Chondrocyte (in vitro differentiated cells): ENCODE measurements around the gene PTPRS. TPM values are rescaled to one million over a fixed set of nuclear protein-coding genes. Genes with fewer than 3 reads are reported as not detected.
"Not testable (repeated sequence)": the region's sequence is repeated elsewhere in the genome, so short reads cannot be mapped to it uniquely, and the experiment has no call there.

ENCODE experiments used
- DNase-seq: peaks from one replicate; pipeline ENCODE4 v3.0.0; 2021; ENCODE audit warnings: mixed read lengths, low spot score
- H3K27ac Mint-ChIP-seq: one replicate; pipeline ENCODE4 v1.8.0; 2021; ENCODE audit warnings: mild to moderate bottlenecking, moderate library complexity, mixed read lengths; ENCODE audit not compliant: unreplicated experiment
- H3K27me3 Mint-ChIP-seq: 2 replicates; pipeline ENCODE4 v1.8.0; 2021; ENCODE audit warnings: low read depth, mixed read lengths
- H3K36me3 Mint-ChIP-seq: 2 replicates; pipeline ENCODE4 v1.8.0; 2021; ENCODE audit warnings: low read depth, mixed read lengths
- H3K4me1 Mint-ChIP-seq: 2 replicates; pipeline ENCODE4 v1.8.0; 2021; ENCODE audit warnings: low read depth, mild to moderate bottlenecking, mixed read lengths
- H3K4me3 Mint-ChIP-seq: one replicate; pipeline ENCODE4 v1.8.0; 2021; ENCODE audit warnings: mild to moderate bottlenecking, moderate library complexity, mixed read lengths; ENCODE audit not compliant: unreplicated experiment
- H3K9me3 Mint-ChIP-seq: 2 replicates; pipeline ENCODE4 v1.8.0; 2021; ENCODE audit warnings: low read depth, mixed read lengths
- CTCF ChIP-seq: fragments of 200-600 bp; sonication (generic); IDR thresholded peaks from 2 replicates; pipeline ENCODE4 v1.5.0; 2021; ENCODE audit warnings: antibody characterized with exemption, mild to moderate bottlenecking, moderate library complexity
- total RNA-seq: library from RNA; stranded (reverse); gene quantifications from 3 replicates; pipeline ENCODE4 v1.2.1, GENCODE V29; 2021

PTPRS gene
- total RNA-seq, 1 donor from 2014 or later: 130 TPM

- Mint-ChIP-seq H3K4me1 (no peaks in the 10 kb centered on the region), H3K27me3 (no peaks in the 10 kb centered on the region), H3K4me3 (no peak overlapping the region), H3K9me3 (peaks cover 2% of the 10 kb centered on the region), H3K27ac (no peak overlapping the region), H3K36me3 (peaks cover 2% of the 10 kb centered on the region)
- DNase-seq: no peak
- TF ChIP-seq CTCF: no peak
Measured at GRCh38 chr19:5329141-5329540, 11.5 kb downstream of the PTPRS start.

GRCh38 chr19:5328407-5328806 lies 12.2 kb downstream of the PTPRS start:
- not testable (repeated sequence) for H3K4me1 Mint-ChIP-seq, H3K36me3 Mint-ChIP-seq, H3K27ac Mint-ChIP-seq, DNase-seq, H3K4me3 Mint-ChIP-seq, H3K27me3 Mint-ChIP-seq, H3K9me3 Mint-ChIP-seq

GRCh38 chr19:5326986-5327623 lies 13.5 kb downstream of the PTPRS start:
- peaks cover 2% of the 10 kb centered on the region for H3K9me3 Mint-ChIP-seq
- H3K36me3 Mint-ChIP-seq: peaks cover 4% of the 10 kb centered on the region
- no peak overlapping the region for H3K4me3 Mint-ChIP-seq
- no peaks in the 10 kb centered on the region for H3K4me1 Mint-ChIP-seq
- no peaks in the 10 kb centered on the region for H3K27me3 Mint-ChIP-seq
- no peak overlapping the region for H3K27ac Mint-ChIP-seq
- TF ChIP-seq CTCF: no peak
- DNase-seq: no peak

GRCh38 chr19:5326545-5326944 lies 14.1 kb downstream of the PTPRS start:
- H3K4me3 Mint-ChIP-seq: no peak overlapping the region
- no peaks in the 10 kb centered on the region for H3K4me1 Mint-ChIP-seq
- peaks cover 2% of the 10 kb centered on the region for H3K9me3 Mint-ChIP-seq
- no peak for DNase-seq
- no peaks in the 10 kb centered on the region for H3K27me3 Mint-ChIP-seq
- H3K27ac Mint-ChIP-seq: no peak overlapping the region
- no peak for TF ChIP-seq CTCF
- H3K36me3 Mint-ChIP-seq: peaks cover 4% of the 10 kb centered on the region

- no peaks in the 10 kb centered on the region for H3K27me3 Mint-ChIP-seq
- no peak for DNase-seq
- no peaks in the 10 kb centered on the region for H3K4me1 Mint-ChIP-seq
- no peak overlapping the region for H3K27ac Mint-ChIP-seq
- H3K36me3 Mint-ChIP-seq: peaks cover 4% of the 10 kb centered on the region
- H3K4me3 Mint-ChIP-seq: no peak overlapping the region
- TF ChIP-seq CTCF: no peak
- peaks cover 2% of the 10 kb centered on the region for H3K9me3 Mint-ChIP-seq
Measured at GRCh38 chr19:5324947-5325346, 15.7 kb downstream of the PTPRS start.

- TF ChIP-seq CTCF: no peak
- no peak overlapping the region for H3K27ac Mint-ChIP-seq
- peaks cover 2% of the 10 kb centered on the region for H3K9me3 Mint-ChIP-seq
- no peak overlapping the region for H3K4me3 Mint-ChIP-seq
- H3K36me3 Mint-ChIP-seq: peaks cover 4% of the 10 kb centered on the region
- no peak for DNase-seq
- H3K4me1 Mint-ChIP-seq: no peaks in the 10 kb centered on the region
- no peaks in the 10 kb centered on the region for H3K27me3 Mint-ChIP-seq
Measured at GRCh38 chr19:5323475-5323811, 17.2 kb downstream of the PTPRS start.
